Psoas muscle (tissue), 8 donors: ENCODE measurements around the gene RIPOR3. TPM values are rescaled to one million over a fixed set of nuclear protein-coding genes. Genes with fewer than 3 reads are reported as not detected.

Experiments
- ATAC-seq, 4 donors: fragments of 200-7000 bp; cut with Tn5 transposase; one replicate each; pipeline ENCODE4 v1.9.1; 2020; ENCODE audit warnings: moderate library complexity in 3 of 4, mild to moderate bottlenecking in 2 of 4
- DNase-seq, 2 donors: peaks; one replicate each; pipeline ENCODE4 v3.0.0-alpha.2; 2020
- H3K27ac ChIP-seq: fragments of 200-600 bp; one replicate; pipeline ENCODE4 v1.8.0; 2022
- H3K27me3 ChIP-seq, 3 donors: fragments of 200-600 bp in 1 of 3; one replicate each; pipeline versions ENCODE4 v1.6.1 to v1.8.0; 2013 to 2022; ENCODE audit warnings: low read length in 2 of 3, mild to moderate bottlenecking in 2 of 3, moderate library complexity in 1 of 3; ENCODE audit not compliant: insufficient read depth in 3 of 3
- H3K36me3 ChIP-seq, 2 donors: fragments of 200-600 bp in 1 of 2; one replicate each; pipeline versions ENCODE4 v1.6.1 to v1.8.0; 2013 to 2022; ENCODE audit warnings: low read depth in 1 of 2, mild to moderate bottlenecking in 1 of 2, moderate library complexity in 1 of 2; ENCODE audit not compliant: insufficient read depth in 1 of 2
- H3K4me1 ChIP-seq: fragments of 200-600 bp; one replicate; pipeline ENCODE4 v1.8.0; 2022
- H3K4me3 ChIP-seq: fragments of 200-600 bp; one replicate; pipeline ENCODE4 v1.8.0; 2022; ENCODE audit warnings: mild to moderate bottlenecking
- H3K9me3 ChIP-seq: fragments of 200-600 bp; one replicate; pipeline ENCODE4 v1.8.0; 2022
- WGBS, 3 donors: extraction: QIAGEN DNeasy Blood & Tissue Kit; methylation state at CpG; one replicate each; pipeline versions ENCODE4 v1.1.6 to v1.1.7; 2013; 5-methylcytosine and 5-hydroxymethylcytosine counted together
- intact Hi-C, 2 donors: fragments of 100-400 bp; cut with DNase I; formaldehyde crosslinking; loops; one replicate each; pipeline versions ENCODE4 v1.11.0 to v1.14.2; 2022
- polyA plus RNA-seq, 3 donors: library from polyadenylated mRNA; stranded (reverse); fragments of 200-250 nt; gene quantifications; one replicate each; pipeline ENCODE4 v1.2.3, GENCODE V29; 2013
- total RNA-seq, 4 donors: library from RNA; stranded (reverse); fragmentation: NEBNext Ultra II Directional in 2 of 4; extraction: Animal tissue kit (Norgen Biotek cat#: 25700) in 2 of 4; gene quantifications; one replicate each; pipeline versions ENCODE4 v1.2.1 to v1.2.4, GENCODE V29; 2021 to 2023
- TF ChIP-seq, protein P1 (sequence below): fragments of 200-600 bp; IDR thresholded peaks from one replicate; pipeline ENCODE4 v1.8.0; 2022; ENCODE audit warnings: antibody characterized with exemption
- donor health status: healthy with polysubstance abuse.
- donor health status: DM: no; HTN: no; CAD: no; lungs with moderate emphysema.
- donor health status: Bipolar disorder and iron deficiency.
- donor health status: healthy.
- donor health status: DM: yes; HTN: yes; CAD: no.
- donor health status: DM: no; HTN: no; CAD: no.
- donor health status: DM: no; HTN: no; CAD: no.
- donor health status: DM: yes; HTN: yes; CAD: no.

Gene RIPOR3
- total and polyA plus RNA-seq, 7 donors: 3.1 to 5.7 (median 5.2) TPM

DNA sequence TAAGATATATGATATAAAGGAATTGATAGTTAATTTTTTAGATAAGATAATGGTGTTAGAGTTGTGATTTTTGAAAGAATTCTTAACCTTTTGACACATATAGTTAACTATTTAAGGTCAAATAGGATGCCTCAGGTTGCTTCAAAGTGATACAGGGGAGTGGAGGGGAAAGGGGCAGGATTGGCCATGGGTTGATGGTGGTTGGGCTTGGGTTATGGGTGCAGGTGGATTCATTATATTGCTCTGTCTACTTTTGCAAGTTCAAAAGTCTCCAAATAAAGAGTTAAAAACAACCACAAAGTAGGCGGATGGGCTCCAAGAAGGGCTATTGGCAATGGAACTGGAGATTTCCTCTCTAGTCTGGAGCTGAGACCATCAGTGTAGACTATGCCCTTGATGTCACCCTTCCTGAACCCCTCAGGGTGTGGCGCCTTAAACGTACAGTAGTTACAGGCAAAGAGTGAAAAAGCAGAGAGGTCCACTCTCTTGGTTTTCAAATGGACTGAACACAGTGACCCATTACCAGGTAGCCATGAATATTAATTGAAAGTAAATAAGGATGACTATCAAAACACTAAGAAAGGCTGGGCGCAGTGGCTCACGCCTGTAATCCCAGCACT is 100.0 kb downstream of the RIPOR3 start:
- ATAC-seq (no peak), DNase-seq (no peak)
- peaks cover 10% of the 10 kb centered on the region for H3K4me1 ChIP-seq
- H3K27me3 ChIP-seq: peaks cover 0 to 3% (median 0%) of the 10 kb centered on the region in 3 donors
- no peaks in the 10 kb centered on the region for H3K9me3 ChIP-seq
- intact Hi-C loops: no loop called here
- WGBS, 3 donors: 85 to 90% (median 87%) methylated on average over 5 of the region's 5 CpGs
- TF ChIP-seq, protein P1, sequence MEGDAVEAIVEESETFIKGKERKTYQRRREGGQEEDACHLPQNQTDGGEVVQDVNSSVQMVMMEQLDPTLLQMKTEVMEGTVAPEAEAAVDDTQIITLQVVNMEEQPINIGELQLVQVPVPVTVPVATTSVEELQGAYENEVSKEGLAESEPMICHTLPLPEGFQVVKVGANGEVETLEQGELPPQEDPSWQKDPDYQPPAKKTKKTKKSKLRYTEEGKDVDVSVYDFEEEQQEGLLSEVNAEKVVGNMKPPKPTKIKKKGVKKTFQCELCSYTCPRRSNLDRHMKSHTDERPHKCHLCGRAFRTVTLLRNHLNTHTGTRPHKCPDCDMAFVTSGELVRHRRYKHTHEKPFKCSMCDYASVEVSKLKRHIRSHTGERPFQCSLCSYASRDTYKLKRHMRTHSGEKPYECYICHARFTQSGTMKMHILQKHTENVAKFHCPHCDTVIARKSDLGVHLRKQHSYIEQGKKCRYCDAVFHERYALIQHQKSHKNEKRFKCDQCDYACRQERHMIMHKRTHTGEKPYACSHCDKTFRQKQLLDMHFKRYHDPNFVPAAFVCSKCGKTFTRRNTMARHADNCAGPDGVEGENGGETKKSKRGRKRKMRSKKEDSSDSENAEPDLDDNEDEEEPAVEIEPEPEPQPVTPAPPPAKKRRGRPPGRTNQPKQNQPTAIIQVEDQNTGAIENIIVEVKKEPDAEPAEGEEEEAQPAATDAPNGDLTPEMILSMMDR: no peak
- no peak overlapping the region for H3K27ac ChIP-seq
- no peak overlapping the region for H3K4me3 ChIP-seq
- H3K36me3 ChIP-seq: peaks cover 0 to 38% of the 10 kb centered on the region in 2 donors

DNA sequence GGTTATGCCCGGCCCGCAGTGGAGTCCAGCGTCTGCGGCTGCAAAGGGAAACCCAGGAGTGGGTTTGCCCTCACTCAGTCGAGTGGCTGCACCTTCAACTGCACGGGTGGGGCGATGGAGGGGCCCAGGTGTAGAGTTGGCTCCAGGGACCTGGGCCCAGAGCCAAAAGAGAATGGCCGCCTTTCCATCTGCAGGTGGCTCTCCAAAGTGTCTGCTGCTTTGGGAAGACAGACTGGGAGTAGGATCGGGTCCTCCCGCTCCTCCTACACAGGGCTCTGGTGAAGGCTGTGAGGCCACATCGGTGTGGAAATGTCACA is 101.0 kb downstream of the RIPOR3 start:
- Histone ChIP-seq H3K27ac (no peak overlapping the region), H3K4me3 (no peak overlapping the region), H3K36me3 (peaks cover 0 to 48% of the 10 kb centered on the region in 2 donors), H3K9me3 (no peaks in the 10 kb centered on the region), H3K4me1 (peaks cover 10% of the 10 kb centered on the region), H3K27me3 (no peaks in the 10 kb centered on the region)
- intact Hi-C loops: no loop called here
- DNase-seq: no peak
- TF ChIP-seq, protein P1: no peak
- ATAC-seq: no peak
- WGBS, 3 donors: 86 to 93% (median 89%) methylated on average over 11 of the region's 11 CpGs

DNA sequence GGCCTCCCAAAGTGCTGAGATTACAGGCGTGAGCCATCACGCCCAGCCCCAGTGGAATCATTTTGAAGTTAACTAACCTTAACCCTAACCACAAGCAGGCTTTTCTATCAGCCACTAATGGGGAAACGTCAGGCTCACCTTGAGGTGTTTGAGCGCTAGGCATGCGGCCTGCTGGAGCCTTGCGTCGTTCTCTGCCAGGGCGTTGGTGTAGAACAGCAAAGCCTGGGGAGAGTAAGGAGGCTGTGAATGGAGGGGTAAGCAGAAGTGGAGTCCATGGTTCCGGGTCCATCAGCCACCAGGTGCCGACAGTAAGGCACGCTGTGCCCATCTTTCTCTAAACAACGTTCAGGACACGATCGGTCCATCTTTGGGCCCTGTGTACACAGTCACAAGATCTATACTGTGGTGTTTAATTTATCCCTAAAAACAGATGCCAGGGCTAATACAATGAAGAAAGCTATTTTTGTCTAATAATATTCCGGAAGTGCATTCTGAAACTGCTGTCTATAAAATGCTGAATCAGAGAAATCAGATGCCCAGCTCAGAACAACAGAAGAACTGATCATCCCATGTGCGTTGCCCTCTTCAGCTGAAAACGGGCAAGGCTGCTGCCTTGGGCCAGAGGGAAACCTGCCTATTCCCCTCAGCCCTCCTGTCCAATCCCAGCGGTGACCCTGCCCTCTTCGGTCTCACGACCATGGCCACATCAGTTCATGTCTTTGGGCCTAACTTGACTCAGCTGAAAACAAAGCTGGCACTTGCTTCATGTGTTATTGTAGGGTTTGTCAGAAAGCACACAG is 101.6 kb downstream of the RIPOR3 start:
- intact Hi-C loops: no loop called here
- no peak for DNase-seq
- no peaks in the 10 kb centered on the region for H3K9me3 ChIP-seq
- no peak overlapping the region for H3K27ac ChIP-seq
- H3K36me3 ChIP-seq: peaks cover under 1 to 54% of the 10 kb centered on the region in 2 donors
- no peaks in the 10 kb centered on the region for H3K27me3 ChIP-seq
- TF ChIP-seq, protein P1: no peak
- no peak for ATAC-seq
- H3K4me3 ChIP-seq: no peak overlapping the region
- 77 to 89% (median 81%) methylated on average over 20 of the region's 20 CpGs for WGBS, 3 donors
- peaks cover 10% of the 10 kb centered on the region for H3K4me1 ChIP-seq

DNA sequence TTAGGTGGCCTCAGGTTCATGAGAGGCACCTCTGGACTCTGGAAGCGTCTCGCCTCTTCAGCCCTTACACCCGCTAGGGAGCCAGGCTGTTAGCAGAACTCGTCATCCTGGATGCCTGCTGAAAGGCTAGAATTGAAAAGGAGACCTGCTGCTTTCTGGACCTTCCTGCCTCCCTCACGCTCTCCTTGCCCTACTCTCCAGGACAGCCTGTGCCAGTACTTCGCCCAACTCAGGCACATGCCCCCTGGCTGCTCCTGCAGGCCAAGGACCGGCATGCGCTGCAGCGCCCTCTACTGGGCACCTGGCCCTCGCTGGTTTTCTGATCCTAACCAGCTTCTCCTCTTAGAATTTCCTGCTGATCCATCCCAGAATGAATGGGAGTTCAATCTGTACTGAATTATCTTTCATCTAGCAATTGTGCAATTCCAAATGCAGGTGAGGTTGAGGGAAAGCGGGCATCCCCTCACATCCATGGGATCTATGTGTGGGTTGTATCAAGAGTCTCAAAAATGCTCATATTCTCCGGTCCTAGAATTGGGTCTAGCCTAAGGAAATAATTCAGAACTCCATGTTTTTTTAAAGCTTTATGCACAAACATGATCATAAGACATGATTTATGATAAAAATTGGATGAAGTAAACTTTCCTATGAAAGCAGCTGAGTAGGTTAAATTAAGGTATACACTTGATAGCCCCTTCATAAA is 103.2 kb downstream of the RIPOR3 start:
- intact Hi-C loops: no loop called here
- Histone ChIP-seq H3K27ac (no peak overlapping the region), H3K9me3 (no peaks in the 10 kb centered on the region), H3K27me3 (no peaks in the 10 kb centered on the region), H3K36me3 (peaks cover 7 to 69% of the 10 kb centered on the region in 2 donors), H3K4me3 (no peak overlapping the region), H3K4me1 (peaks cover 10% of the 10 kb centered on the region)
- 60 to 68% (median 66%) methylated on average over 12 of the region's 12 CpGs for WGBS, 3 donors
- peak; percentile 75 to 88 for DNase-seq
- peak; percentile 54 to 72 (median 67) for ATAC-seq
- TF ChIP-seq, protein P1: peak; percentile 82
